CD14-positive monocyte (primary cell): ENCODE data around the gene CEBPG. TPM values are rescaled to one million over a fixed set of nuclear protein-coding genes. Genes with fewer than 3 reads are reported as not detected.

Experiments used
- DNase-seq, 3 donors: peaks; one replicate each; pipeline ENCODE4 v3.0.0-alpha.2; 2011 to 2022
- H2AFZ ChIP-seq: 2 replicates; pipeline ENCODE4 v1.6.0; 2012; ENCODE audit warnings: mild to moderate bottlenecking, low read depth, low read length, inconsistent platforms; ENCODE audit not compliant: insufficient read depth, poor library complexity, severe bottlenecking
- H3K27ac ChIP-seq, 2 donors: 1 replicate in 1 of 2; 2 replicates in 1 of 2; pipeline ENCODE4 v1.5.1; 2012 to 2013; ENCODE audit warnings: low read length in 2 of 2, control low read depth in 1 of 2, inconsistent platforms in 1 of 2, low read depth in 1 of 2, mild to moderate bottlenecking in 1 of 2
- H3K27me3 ChIP-seq, 2 donors: one replicate each; pipeline versions ENCODE4 v1.6.0 to v1.6.1; 2011 to 2013; ENCODE audit warnings: low read length in 2 of 2; ENCODE audit not compliant: control insufficient read depth in 2 of 2, insufficient read depth in 2 of 2
- H3K36me3 ChIP-seq, 2 donors: replicated peaks in 1 of 2; 1 replicate in 1 of 2; 2 replicates in 1 of 2; pipeline versions ENCODE4 v1.5.1 to v1.6.1; 2012 to 2013; ENCODE audit warnings: low read length in 2 of 2, control low read depth in 1 of 2, inconsistent platforms in 1 of 2, mild to moderate bottlenecking in 1 of 2; ENCODE audit not compliant: insufficient read depth in 2 of 2, control insufficient read depth in 1 of 2
- H3K4me1 ChIP-seq, 2 donors: 1 replicate in 1 of 2; 2 replicates in 1 of 2; pipeline versions ENCODE4 v1.5.1 to v1.6.1; 2012 to 2013; ENCODE audit warnings: low read length in 2 of 2, control low read depth in 1 of 2, inconsistent platforms in 1 of 2, mild to moderate bottlenecking in 1 of 2, moderate library complexity in 1 of 2; ENCODE audit not compliant: insufficient read depth in 2 of 2, control insufficient read depth in 1 of 2
- H3K4me2 ChIP-seq: replicated peaks from 2 replicates; pipeline ENCODE3; 2012; ENCODE audit warnings: low read length, moderate library complexity, mild to moderate bottlenecking; ENCODE audit not compliant: poor library complexity, severe bottlenecking; ENCODE audit errors: extremely low read depth
- H3K4me3 ChIP-seq, 3 experiments: fragments of 200-600 bp in 1 of 3; sonication (generic) in 1 of 3; replicated peaks in 1 of 3; 1 replicate in 2 of 3; 2 replicates in 1 of 3; pipeline ENCODE4 v1.5.1; 2011 to 2013; ENCODE audit warnings: low read length in 3 of 3, mild to moderate bottlenecking in 3 of 3, control low read depth in 2 of 3, low read depth in 2 of 3, inconsistent platforms in 1 of 3, moderate library complexity in 1 of 3
- H3K79me2 ChIP-seq: 2 replicates; pipeline ENCODE4 v1.6.0; 2012; ENCODE audit warnings: mild to moderate bottlenecking, control low read depth, inconsistent platforms, low read length, moderate library complexity; ENCODE audit not compliant: insufficient read depth
- H3K9ac ChIP-seq: 2 replicates; pipeline ENCODE4 v1.6.0; 2017; ENCODE audit warnings: low read length, mild to moderate bottlenecking; ENCODE audit not compliant: insufficient read depth, poor library complexity, severe bottlenecking
- H3K9me3 ChIP-seq, 2 donors: replicated peaks in 1 of 2; 1 replicate in 1 of 2; 2 replicates in 1 of 2; pipeline versions ENCODE4 v1.5.1 to v1.6.1; 2012 to 2013; ENCODE audit warnings: low read length in 2 of 2, control low read depth in 1 of 2; ENCODE audit not compliant: control insufficient read depth in 1 of 2, insufficient read depth in 1 of 2
- H4K20me1 ChIP-seq: 2 replicates; pipeline ENCODE4 v1.6.0; 2012; ENCODE audit warnings: mild to moderate bottlenecking, low read length, control low read depth, moderate library complexity; ENCODE audit not compliant: insufficient read depth
- H3K27ac Mint-ChIP-seq, 7 donors: one replicate each; pipeline ENCODE4 v1.8.0; 2020; ENCODE audit warnings: mild to moderate bottlenecking in 7 of 7, mixed read lengths in 7 of 7, moderate library complexity in 6 of 7, inconsistent platforms in 2 of 7
- H3K27me3 Mint-ChIP-seq, 3 donors: one replicate each; pipeline ENCODE4 v1.8.0; 2021 to 2022; ENCODE audit warnings: low read depth in 3 of 3, mild to moderate bottlenecking in 3 of 3, mixed read lengths in 3 of 3, moderate library complexity in 3 of 3, inconsistent platforms in 1 of 3
- H3K36me3 Mint-ChIP-seq, 2 donors: one replicate each; pipeline ENCODE4 v1.8.0; 2020; ENCODE audit warnings: mixed read lengths in 2 of 2, inconsistent platforms in 1 of 2, mild to moderate bottlenecking in 1 of 2
- H3K4me1 Mint-ChIP-seq: one replicate; pipeline ENCODE4 v1.8.0; 2020; ENCODE audit warnings: mild to moderate bottlenecking, mixed read lengths
- H3K4me3 Mint-ChIP-seq, 2 donors: one replicate each; pipeline ENCODE4 v1.8.0; 2020; ENCODE audit warnings: mild to moderate bottlenecking in 2 of 2, mixed read lengths in 2 of 2, moderate library complexity in 1 of 2
- H3K9me3 Mint-ChIP-seq, 7 donors: one replicate each; pipeline ENCODE4 v1.8.0; 2020 to 2022; ENCODE audit warnings: mixed read lengths in 7 of 7, mild to moderate bottlenecking in 6 of 7, moderate library complexity in 6 of 7, inconsistent platforms in 2 of 7
- WGBS: methylation state at CpG from one replicate; pipeline ENCODE4 v1.1.5; 2013; ENCODE audit warnings: missing lambda C conversion rate; ENCODE audit not compliant: insufficient coverage; 5-methylcytosine and 5-hydroxymethylcytosine counted together
- intact Hi-C, 2 donors: fragments of 100-400 bp; cut with micrococcal nuclease; formaldehyde crosslinking; loops; one replicate each; pipeline versions ENCODE4 v1.15.0 to v1.15.1; 2023
- polyA plus RNA-seq, 3 donors: library from polyadenylated mRNA; depleted of rRNA in 1 of 3; unstranded in 2 of 3; stranded (reverse) in 1 of 3; fragments of 300-500 nt in 2 of 3; fragments of >200 nt in 1 of 3; fragmentation: Illumina TruSeq in 2 of 3; gene quantifications; 1 replicate in 2 of 3; 2 replicates in 1 of 3; pipeline ENCODE4 v1.2.3, GENCODE V29; 2012 to 2021
- TF ChIP-seq, protein P1 (sequence below): fragments of 200-600 bp; IDR thresholded peaks from one replicate; pipeline ENCODE4 v1.8.0; 2022; ENCODE audit warnings: antibody characterized with exemption, mild to moderate bottlenecking

The CEBPG gene
- polyA plus RNA-seq, 3 donors: 16.8 to 18.3 (median 17.8) TPM

DNA sequence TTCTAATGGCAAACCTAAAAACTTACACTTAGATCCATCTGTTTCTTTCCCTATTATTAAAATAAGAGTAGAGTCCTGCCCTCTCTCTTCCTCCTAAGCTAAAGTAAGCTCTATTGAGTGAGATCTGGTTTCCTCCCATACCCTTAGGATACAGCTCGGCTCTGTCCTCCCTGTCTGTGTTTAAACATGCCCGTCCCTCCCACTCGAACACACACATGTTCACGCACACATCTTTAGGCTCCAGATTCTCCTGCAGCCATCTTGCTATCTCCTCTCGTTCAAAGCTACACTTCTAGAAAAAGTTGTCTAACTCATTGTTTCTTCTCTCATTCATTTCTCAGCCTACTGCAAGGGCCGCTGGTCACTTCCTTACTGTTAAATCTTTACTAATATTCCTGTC is 15.1 kb upstream of the CEBPG start:
- Histone ChIP-seq H4K20me1 (no peaks in the 10 kb centered on the region), H3K4me2 (no peak overlapping the region), H3K4me1 (no peaks in the 10 kb centered on the region), H3K4me3 (no peak overlapping the region), H3K27me3 (no peaks in the 10 kb centered on the region), H2AFZ (no peak overlapping the region), H3K36me3 (no peaks in the 10 kb centered on the region), H3K9ac (no peak overlapping the region), H3K79me2 (no peaks in the 10 kb centered on the region), H3K9me3 (peaks cover 6 to 10% of the 10 kb centered on the region in 2 donors), H3K27ac (no peak overlapping the region)
- H3K4me1 Mint-ChIP-seq: no peaks in the 10 kb centered on the region
- H3K9me3 Mint-ChIP-seq: peaks cover 10 to 15% (median 11%) of the 10 kb centered on the region in 7 donors
- H3K27ac Mint-ChIP-seq: no peak overlapping the region
- no peak for DNase-seq
- H3K27me3 Mint-ChIP-seq: peaks cover 0 to 5% (median 4%) of the 10 kb centered on the region in 3 donors
- intact Hi-C loops: no loop called here
- WGBS: 93% methylated on average over 5 of the region's 6 CpGs
- no peak overlapping the region for H3K4me3 Mint-ChIP-seq
- peaks cover 0 to 3% of the 10 kb centered on the region in 2 donors for H3K36me3 Mint-ChIP-seq
- TF ChIP-seq, protein P1, sequence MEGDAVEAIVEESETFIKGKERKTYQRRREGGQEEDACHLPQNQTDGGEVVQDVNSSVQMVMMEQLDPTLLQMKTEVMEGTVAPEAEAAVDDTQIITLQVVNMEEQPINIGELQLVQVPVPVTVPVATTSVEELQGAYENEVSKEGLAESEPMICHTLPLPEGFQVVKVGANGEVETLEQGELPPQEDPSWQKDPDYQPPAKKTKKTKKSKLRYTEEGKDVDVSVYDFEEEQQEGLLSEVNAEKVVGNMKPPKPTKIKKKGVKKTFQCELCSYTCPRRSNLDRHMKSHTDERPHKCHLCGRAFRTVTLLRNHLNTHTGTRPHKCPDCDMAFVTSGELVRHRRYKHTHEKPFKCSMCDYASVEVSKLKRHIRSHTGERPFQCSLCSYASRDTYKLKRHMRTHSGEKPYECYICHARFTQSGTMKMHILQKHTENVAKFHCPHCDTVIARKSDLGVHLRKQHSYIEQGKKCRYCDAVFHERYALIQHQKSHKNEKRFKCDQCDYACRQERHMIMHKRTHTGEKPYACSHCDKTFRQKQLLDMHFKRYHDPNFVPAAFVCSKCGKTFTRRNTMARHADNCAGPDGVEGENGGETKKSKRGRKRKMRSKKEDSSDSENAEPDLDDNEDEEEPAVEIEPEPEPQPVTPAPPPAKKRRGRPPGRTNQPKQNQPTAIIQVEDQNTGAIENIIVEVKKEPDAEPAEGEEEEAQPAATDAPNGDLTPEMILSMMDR: no peak

DNA sequence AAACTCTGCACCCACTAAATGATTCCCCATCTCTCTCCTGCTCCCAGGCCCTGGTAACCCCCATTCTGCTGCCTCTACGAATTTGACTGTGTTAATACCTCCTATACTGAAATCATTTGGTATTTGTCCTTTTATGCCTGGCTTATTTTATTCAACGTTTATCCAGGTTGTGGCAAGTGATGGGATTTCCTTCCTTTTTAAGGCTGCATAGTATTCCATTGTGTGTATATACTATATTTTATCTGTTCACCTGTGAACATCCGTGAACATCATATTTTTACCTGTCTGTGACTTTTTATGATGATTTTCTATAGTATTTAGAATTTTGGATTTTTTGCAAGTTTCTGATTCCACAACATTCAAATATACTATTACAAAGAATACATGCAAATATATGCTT is 13.9 kb upstream of the CEBPG start:
- TF ChIP-seq, protein P1: no peak
- H3K4me1 ChIP-seq: no peaks in the 10 kb centered on the region
- no peak overlapping the region for H2AFZ ChIP-seq
- H3K27ac ChIP-seq: no peak overlapping the region
- WGBS: no CpG with 5 or more reads among the region's 3 CpGs
- no peak overlapping the region for H3K4me2 ChIP-seq
- peaks cover 6 to 10% of the 10 kb centered on the region in 2 donors for H3K9me3 ChIP-seq
- no peaks in the 10 kb centered on the region for H4K20me1 ChIP-seq
- H3K36me3 ChIP-seq: no peaks in the 10 kb centered on the region
- H3K79me2 ChIP-seq: no peaks in the 10 kb centered on the region
- H3K36me3 Mint-ChIP-seq: peaks cover 0 to 3% of the 10 kb centered on the region in 2 donors
- intact Hi-C loops: no loop called here
- H3K9me3 Mint-ChIP-seq: peaks cover 10 to 15% (median 11%) of the 10 kb centered on the region in 7 donors
- DNase-seq: no peak
- H3K4me3 ChIP-seq: no peak overlapping the region
- H3K27ac Mint-ChIP-seq: no peak overlapping the region
- no peaks in the 10 kb centered on the region for H3K27me3 ChIP-seq
- peaks cover 3 to 7% (median 4%) of the 10 kb centered on the region in 3 donors for H3K27me3 Mint-ChIP-seq
- no peak overlapping the region for H3K4me3 Mint-ChIP-seq
- no peak overlapping the region for H3K9ac ChIP-seq
- H3K4me1 Mint-ChIP-seq: no peaks in the 10 kb centered on the region
